Stimulated activated CD8-positive, alpha-beta memory T cell treated with anti-CD3 and anti-CD28 coated beads, Interleukin-2, amount 100 ng/mL, for 48 hours (primary cell): Measurements from ENCODE around the gene HEMK1.
A peak's percentile ranks its signal among the peaks of the same experiment; 100 is the strongest.

Source experiments
- DNase-seq, 2 donors: peaks; one replicate each; pipeline ENCODE4 v3.0.0-alpha.2; 2020; ENCODE audit warnings: low read depth in 2 of 2

HEMK1 gene

GRCh38 chr3:50545781-50546180, 23.5 kb upstream of the HEMK1 start:
- no peak for DNase-seq

- DNase-seq: no peak
These were observed 20.1 kb upstream of the HEMK1 start for GRCh38 chr3:50549226-50549625.

GRCh38 chr3:50550079-50550736, 19.1 kb upstream of the HEMK1 start:
- peak; percentile 51 to 69 for DNase-seq

- no peak for DNase-seq
These were observed 18.2 kb upstream of the HEMK1 start for GRCh38 chr3:50551054-50551659.

GRCh38 chr3:50551681-50552435, 17.5 kb upstream of the HEMK1 start:
- no peak for DNase-seq

GRCh38 chr3:50552598-50552997, 16.7 kb upstream of the HEMK1 start:
- no peak for DNase-seq

GRCh38 chr3:50554553-50554952, 14.8 kb upstream of the HEMK1 start:
- DNase-seq: no peak

- no peak for DNase-seq
These were observed 12.2 kb upstream of the HEMK1 start for GRCh38 chr3:50557106-50557505.

- no peak for DNase-seq
These were observed 11.4 kb upstream of the HEMK1 start for GRCh38 chr3:50557915-50558314.

GRCh38 chr3:50559702-50560101, 9.6 kb upstream of the HEMK1 start:
- no peak for DNase-seq

- DNase-seq: no peak
These were observed 6.5 kb upstream of the HEMK1 start for GRCh38 chr3:50562861-50563260.

- DNase-seq: no peak
These were observed 5.5 kb upstream of the HEMK1 start for GRCh38 chr3:50563867-50564266.

GRCh38 chr3:50564321-50564720, 5.0 kb upstream of the HEMK1 start:
- DNase-seq: no peak

GRCh38 chr3:50567011-50567385, 2.3 kb upstream of the HEMK1 start:
- DNase-seq: no peak

- peak; percentile 96 for DNase-seq
These were observed 1.7 kb upstream of the HEMK1 start, which contains the start of gene C3orf18 for GRCh38 chr3:50567386-50568167. TSS of gene C3orf18 (minus strand) at chr3:50567747. CDS start at chr3:50565699, 2,048 bp downstream.

- no peak for DNase-seq
These were observed 1.4 kb downstream of the HEMK1 start for GRCh38 chr3:50570508-50571279.

- DNase-seq: no peak
These were observed 2.2 kb downstream of the HEMK1 start for GRCh38 chr3:50571486-50571885.

- peak in 1 of 2 donors; percentile 73 for DNase-seq
These were observed 2.8 kb downstream of the HEMK1 start for GRCh38 chr3:50572158-50572557.

- no peak for DNase-seq
These were observed 3.6 kb downstream of the HEMK1 start for GRCh38 chr3:50572801-50573371.

GRCh38 chr3:50573566-50574443, 4.5 kb downstream of the HEMK1 start:
- DNase-seq: peak in 1 of 2 donors; percentile 74
